Glomerular endothelial cell (primary cell): ENCODE results near the gene GABRB2. TPM values are rescaled to one million over a fixed set of nuclear protein-coding genes. Genes with fewer than 3 reads are reported as not detected.

Experiments
- DNase-seq: peaks from one replicate; pipeline ENCODE4 v3.0.0-alpha.2; 2011; ENCODE audit warnings: low read depth, low spot score; ENCODE audit errors: extremely low read depth
- total RNA-seq: library from RNA; depleted of rRNA; stranded (reverse); fragments of >200 nt; gene quantifications from 2 replicates; pipeline ENCODE4 v1.2.3, GENCODE V29; 2015

The GABRB2 gene
- total RNA-seq, 1 donor from 2014 or later = not detected

DNA sequence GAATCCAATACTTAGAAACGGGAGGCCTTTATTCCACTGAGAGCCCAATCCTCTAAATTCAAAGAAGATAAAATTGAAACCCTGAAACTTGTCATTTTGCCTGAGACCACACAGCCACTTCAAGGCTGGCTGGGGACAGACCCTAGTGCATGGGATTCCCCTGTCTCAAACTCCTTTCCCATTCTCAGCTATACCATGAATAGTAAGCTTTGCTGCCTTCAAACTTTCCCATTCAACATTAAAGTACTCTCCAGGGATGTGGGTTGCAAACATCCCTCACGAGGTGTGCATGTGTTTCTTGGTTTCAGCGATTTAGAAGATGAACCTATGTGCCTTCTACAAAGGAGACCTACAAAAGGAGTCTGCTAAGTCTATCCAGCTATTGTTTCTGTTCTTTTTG is 64.6 kb downstream of the GABRB2 start:
- DNase-seq = no peak

DNA sequence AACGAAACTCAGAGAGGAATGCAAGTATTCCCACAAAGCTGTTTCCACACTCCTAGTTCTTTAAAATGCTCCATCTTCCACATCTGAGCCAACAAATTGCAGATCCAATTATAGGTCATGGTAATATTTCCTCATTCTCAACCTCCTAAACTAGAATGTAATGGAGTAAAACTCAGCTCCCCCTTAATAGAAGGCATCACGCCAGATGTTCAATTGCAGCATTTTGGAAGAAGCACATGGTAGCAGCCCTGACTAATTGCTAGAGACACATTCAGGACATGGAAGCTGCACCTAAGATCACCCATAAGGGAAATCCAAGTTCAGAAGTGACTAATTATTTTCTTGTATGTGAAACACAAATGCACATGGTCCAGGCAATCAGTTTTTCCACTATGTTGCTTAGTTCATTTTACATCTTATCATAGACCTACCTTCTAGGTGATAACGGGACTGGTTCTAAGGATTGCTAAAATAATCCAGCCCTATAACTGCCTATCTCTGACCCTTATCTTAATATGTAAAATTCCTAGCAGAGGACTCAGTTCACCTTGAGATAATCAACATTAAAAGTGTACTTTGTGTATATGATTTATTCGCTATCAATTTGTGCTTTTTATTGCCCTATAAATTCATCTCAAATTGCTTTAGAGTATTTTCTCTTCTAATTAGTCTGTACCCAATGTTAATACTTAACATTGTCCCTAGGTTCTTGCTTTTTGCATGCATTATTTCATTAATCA is 75.1 kb downstream of the GABRB2 start:
- DNase-seq = no peak

- DNase-seq = no peak
These were observed 78.8 kb downstream of the GABRB2 start for GRCh38 chr5:161467703-161468102.

DNA sequence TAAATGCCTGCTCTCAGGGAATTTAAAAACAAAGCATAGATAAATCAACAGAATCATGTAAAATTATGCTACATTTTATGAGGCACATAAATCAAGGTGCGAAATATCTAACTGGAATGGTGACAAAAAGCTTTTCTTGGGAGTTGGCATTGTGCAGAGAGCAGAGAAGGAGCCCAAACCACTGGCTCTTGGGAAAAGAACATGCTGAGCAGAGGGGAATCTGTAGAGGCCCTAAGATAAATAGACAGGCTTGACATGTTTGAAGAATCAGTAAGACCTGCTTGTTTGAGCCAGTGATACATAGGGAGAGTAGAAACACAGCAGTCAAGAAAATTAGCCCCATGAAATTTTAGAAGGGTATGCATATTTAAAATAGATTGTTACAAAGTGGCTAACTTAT is 85.8 kb downstream of the GABRB2 start:
- DNase-seq = no peak

- no peak for DNase-seq
These were observed 99.9 kb downstream of the GABRB2 start for GRCh38 chr5:161446655-161447054.

DNA sequence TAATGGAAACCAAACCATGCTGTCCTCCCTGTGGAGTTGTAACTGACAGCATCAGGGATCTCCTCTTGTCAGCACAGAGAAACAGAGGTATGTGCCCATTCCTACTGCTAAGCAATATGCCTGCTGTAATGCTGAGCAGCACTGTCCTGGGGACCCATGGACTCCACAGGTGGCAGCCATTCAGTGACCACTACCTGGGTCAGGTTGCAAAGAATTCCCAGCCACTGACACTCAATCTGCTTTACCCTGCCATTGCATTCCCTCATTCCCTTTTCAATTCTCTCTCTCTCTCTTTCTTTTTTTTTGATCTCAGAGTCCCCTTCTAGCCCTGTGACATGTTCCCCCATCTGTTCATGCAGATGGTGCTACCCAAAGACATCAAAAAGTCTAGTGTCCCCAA is 104.1 kb downstream of the GABRB2 start:
- DNase-seq = no peak

- DNase-seq = no peak
These were observed 113.7 kb downstream of the GABRB2 start for GRCh38 chr5:161432798-161433197.

GRCh38 chr5:161431963-161432362 is 114.6 kb downstream of the GABRB2 start:
- DNase-seq = no peak

- no peak for DNase-seq
These were observed 125.5 kb downstream of the GABRB2 start for GRCh38 chr5:161421067-161421466.

DNA sequence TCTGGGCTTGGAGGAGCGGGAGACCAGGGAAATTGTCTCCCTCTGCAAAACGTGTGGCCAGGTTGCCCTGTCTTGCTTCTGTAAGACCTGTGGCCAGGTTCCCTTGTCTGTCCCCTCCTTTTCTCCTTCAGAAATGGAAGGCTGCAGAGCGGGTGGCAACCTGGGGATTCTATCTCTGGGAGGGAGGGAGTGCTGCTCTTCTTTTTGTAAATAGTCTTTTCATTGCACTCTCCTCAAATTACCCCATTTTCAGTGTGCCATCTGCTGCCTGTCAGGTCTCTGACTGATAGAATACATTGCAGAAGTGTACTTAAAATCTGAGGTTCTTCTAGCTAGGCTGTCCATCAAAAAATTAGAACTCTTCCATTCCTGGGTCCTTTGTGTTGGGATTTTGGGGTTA is 126.0 kb downstream of the GABRB2 start:
- no peak for DNase-seq

DNA sequence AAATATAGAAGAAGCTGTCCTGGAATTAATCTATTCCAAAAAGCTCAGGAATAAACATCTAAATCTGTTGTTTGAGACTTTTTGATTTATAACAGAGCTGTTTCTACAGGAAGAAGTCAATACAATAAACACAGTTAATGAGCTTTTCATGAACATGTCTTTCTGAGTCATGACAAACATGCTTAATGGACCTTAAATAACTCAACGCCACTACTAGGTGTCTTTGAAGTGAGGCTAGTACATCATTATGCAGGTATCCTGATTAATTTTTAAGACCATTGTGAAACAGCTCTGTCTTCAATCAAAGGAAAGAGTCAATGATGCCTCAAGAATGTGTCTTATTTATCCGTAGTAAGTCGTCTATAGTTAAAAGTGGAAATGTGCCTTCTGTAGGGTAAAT is 131.6 kb downstream of the GABRB2 start:
- no peak for DNase-seq

GRCh38 chr5:161414037-161414436 is 132.5 kb downstream of the GABRB2 start:
- no peak for DNase-seq

- no peak for DNase-seq
These were observed 133.7 kb downstream of the GABRB2 start for GRCh38 chr5:161412792-161413191.

DNA sequence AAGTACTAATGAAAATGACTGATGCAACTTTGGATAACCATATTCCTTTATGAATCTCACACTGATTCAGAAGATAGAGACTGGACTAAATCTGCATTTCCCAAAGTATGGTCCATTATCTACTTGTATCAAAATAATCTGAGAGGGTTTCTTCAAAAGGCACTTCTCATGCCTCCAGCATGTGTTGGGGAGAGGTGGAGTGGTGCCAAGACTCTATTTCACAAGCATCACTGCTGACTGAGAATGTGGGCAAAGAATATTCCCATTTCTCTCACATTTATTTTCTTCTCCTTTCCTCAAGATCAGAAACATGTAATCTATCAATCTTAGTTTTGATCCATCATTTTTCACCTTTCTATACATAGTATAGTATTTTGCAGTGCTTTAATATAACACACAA is 135.4 kb downstream of the GABRB2 start:
- no peak for DNase-seq

GRCh38 chr5:161410640-161411039 is 135.9 kb downstream of the GABRB2 start:
- no peak for DNase-seq

GRCh38 chr5:161409471-161409870 is 137.1 kb downstream of the GABRB2 start:
- DNase-seq = no peak

- no peak for DNase-seq
These were observed 139.6 kb downstream of the GABRB2 start for GRCh38 chr5:161406880-161407279.

GRCh38 chr5:161403996-161404395 is 142.5 kb downstream of the GABRB2 start:
- DNase-seq = no peak

- DNase-seq = no peak
These were observed 143.4 kb downstream of the GABRB2 start for GRCh38 chr5:161403121-161403520.

DNA sequence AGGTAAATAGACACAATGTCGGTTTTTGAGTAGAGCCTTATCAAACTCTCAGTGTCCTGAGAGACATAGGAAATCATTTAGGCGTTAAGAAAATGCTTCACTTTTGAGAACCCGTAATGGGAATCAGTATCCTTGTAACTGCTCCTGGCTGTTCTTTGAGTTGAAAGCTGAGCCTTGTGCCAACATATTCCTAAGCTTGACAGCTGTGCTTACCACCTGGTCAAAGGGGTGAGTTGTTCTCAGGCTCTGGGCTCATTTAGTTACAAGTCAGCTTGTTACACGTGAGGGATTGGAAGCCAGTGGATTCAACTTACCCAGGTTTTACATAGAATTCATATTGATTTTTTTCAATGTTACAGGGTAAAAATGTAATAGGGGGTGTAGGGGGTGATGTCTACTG is 145.9 kb downstream of the GABRB2 start:
- DNase-seq = no peak

DNA sequence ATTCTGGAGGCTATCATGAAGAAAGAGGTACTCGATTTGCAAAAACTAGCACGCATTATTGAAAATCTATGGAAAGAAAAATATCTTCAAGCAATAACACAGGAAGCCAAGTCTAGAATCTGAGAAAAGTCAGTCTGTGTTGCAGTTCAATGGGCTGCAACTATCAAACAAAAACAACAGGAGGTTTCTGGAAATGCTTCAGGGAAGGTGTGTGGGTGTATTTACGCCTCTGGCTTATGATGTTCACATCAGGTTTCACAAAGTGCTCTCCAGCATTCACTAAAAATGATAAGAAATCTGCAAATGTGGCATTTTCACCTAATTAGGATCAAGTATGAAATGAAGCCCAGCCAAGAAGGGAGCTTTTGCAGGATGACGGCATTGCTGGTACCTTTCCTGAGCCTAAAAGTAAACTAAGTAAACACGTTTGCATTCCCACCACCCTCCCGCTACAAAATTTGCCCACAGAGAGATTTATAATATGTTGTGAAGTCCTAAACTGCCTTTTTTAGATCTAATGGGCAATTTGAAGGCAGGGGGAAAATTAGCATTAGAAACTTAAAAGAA is 146.4 kb downstream of the GABRB2 start:
- DNase-seq = no peak

DNA sequence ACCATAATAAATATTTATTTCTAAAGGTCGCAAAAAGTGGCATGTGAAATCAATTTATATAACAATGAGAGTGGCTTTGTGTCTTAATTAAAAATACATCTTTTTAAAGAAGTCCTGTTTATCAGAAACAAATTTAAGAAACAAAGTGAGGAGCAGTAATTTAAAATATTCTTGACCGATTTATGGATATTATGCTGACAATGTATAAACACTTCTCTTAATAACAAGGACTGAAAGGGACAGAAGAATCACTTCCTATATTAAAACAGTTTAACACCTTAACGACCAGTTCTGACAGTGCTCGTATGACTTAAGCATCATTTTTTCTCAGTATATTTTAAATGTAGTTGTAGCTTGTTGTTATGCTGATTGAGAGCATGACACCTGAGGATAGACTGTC is 149.1 kb downstream of the GABRB2 start:
- no peak for DNase-seq

DNA sequence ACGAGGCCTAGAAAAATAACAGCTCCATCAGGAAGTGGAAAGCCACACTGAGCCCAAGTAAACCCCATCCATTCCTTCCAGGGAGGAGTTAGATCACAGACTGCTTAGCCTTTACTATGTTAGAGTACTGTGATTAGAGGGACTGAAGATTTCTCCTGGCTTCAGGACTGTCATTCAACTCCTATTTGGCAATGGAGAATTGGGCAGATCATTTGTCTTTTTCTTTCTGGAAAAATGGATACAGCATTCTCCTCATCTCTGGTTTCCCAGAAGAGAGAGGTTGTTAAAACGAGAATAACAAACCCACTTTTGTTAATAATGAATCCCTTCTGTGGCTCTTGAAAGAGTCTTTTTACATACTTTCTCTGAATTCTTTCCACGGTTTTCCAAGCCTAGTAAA is 150.4 kb downstream of the GABRB2 start:
- no peak for DNase-seq
